ENCODE measurements around the gene MB. TPM values are rescaled to one million over a fixed set of nuclear protein-coding genes. Genes with fewer than 3 reads are reported as not detected.

Gene MB
- polyA plus RNA-seq, 2 donors, result 2.5 to 5.1 TPM

DNA sequence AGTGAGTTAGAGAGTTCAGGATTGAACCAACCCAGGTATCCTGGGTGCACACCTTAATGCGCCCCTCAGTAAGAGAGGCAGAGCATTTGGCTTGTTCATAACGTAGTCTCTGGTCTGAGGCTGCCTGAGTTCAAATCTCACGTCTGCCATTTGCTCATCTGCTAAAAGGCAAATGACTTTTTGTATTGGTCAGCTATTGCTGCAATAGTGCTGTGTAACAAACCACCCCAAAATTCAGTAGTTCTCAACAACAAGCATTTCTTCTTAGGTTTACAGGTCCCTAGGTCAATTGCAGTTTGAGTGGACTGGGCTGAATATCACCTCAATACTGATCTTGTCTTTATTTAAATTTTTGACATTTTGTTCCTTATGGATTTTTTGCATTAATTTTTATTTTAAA is 58.4 kb downstream of the MB start:
- Histone ChIP-seq H3K9me3 (ENCODE audit: control insufficient read depth in 2 of 2, insufficient read depth in 1 of 2, low read depth in 1 of 2, low read length in 1 of 2) (peaks cover 0 to 3% of the 10 kb centered on the region in 2 donors), H3K36me3 (ENCODE audit: control insufficient read depth in 2 of 2, insufficient read depth in 2 of 2, low read length in 1 of 2) (no peaks in the 10 kb centered on the region), H3K27me3 (ENCODE audit: control insufficient read depth in 1 of 2, insufficient read depth in 2 of 2, low read length in 2 of 2) (no peaks in the 10 kb centered on the region), H3K4me3 (ENCODE audit: low read depth in 1 of 2, low read length in 2 of 2) (no peak overlapping the region), H3K4me1 (ENCODE audit: control insufficient read depth in 2 of 2, insufficient read depth in 2 of 2, low read length in 1 of 2) (no peaks in the 10 kb centered on the region), H3K27ac (ENCODE audit: low read depth in 2 of 2, low read length in 1 of 2) (no peak overlapping the region)
- 91% methylated on average over 3 of the region's 3 CpGs for WGBS, 2 donors

DNA sequence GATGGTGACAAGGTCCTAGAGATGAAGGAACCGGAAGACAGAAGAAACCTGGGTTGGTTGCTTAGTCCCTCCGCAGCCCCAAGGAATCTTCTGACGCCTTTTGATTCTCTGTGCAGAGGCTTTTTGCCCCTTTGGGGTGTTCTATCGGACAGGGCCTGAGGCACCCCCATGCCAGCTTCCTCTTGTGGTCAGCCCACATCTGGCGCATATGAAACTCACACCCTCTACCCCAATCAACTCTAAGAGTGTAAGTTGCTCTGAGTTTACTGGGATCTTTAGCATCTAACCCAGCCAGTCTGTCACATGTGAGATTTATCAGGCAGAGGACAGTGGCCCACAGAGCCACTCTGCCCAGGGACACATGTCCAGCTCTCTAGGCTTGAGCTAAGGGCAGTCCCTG is 59.1 kb downstream of the MB start:
- Histone ChIP-seq H3K4me3 (ENCODE audit: low read depth in 1 of 2, low read length in 2 of 2) (no peak overlapping the region), H3K4me1 (ENCODE audit: control insufficient read depth in 2 of 2, insufficient read depth in 2 of 2, low read length in 1 of 2) (no peaks in the 10 kb centered on the region), H3K36me3 (ENCODE audit: control insufficient read depth in 2 of 2, insufficient read depth in 2 of 2, low read length in 1 of 2) (no peaks in the 10 kb centered on the region), H3K9me3 (ENCODE audit: control insufficient read depth in 2 of 2, insufficient read depth in 1 of 2, low read depth in 1 of 2, low read length in 1 of 2) (peaks cover 0 to 3% of the 10 kb centered on the region in 2 donors), H3K27me3 (ENCODE audit: control insufficient read depth in 1 of 2, insufficient read depth in 2 of 2, low read length in 2 of 2) (no peaks in the 10 kb centered on the region), H3K27ac (ENCODE audit: low read depth in 2 of 2, low read length in 1 of 2) (no peak overlapping the region)
- WGBS, 2 donors, result 85 to 86% methylated on average over 5 of the region's 5 CpGs

Other genes with a start within 250 kb of the MB start
- gene HMOX1, start 236.2 kb downstream of the MB start, polyA plus RNA-seq, result 10 to 100 TPM; 46.6 to 74.0 TPM
- gene MCM5, start 217.2 kb downstream of the MB start, polyA plus RNA-seq, result 10 to 100 TPM; 21.4 to 33.8 TPM
- gene RASD2, start 76.5 kb downstream of the MB start, polyA plus RNA-seq, result under 1 TPM; 0.49 to 0.64 TPM
- 1 to 10 TPM; 2.8 to 3.8 TPM for gene APOL6, start 31.1 kb upstream of the MB start, polyA plus RNA-seq
- gene APOL5, start 100.5 kb upstream of the MB start, polyA plus RNA-seq, result not detected